KMS-11 (cell line): ENCODE data around the gene LRRC8D.

Experiments
- H2AFZ ChIP-seq: fragments of 200-600 bp; sonication (generic); 2 replicates; pipeline ENCODE4 v1.6.1; 2016; ENCODE audit warnings: antibody characterized with exemption, mixed run types, low read depth
- H3K27ac ChIP-seq: fragments of 200-600 bp; sonication (generic); 2 replicates; pipeline ENCODE4 v1.6.1; 2016; ENCODE audit warnings: mild to moderate bottlenecking, mixed run types
- H3K27me3 ChIP-seq: fragments of 200-600 bp; sonication (generic); 2 replicates; pipeline ENCODE4 v1.6.1; 2017; ENCODE audit warnings: mild to moderate bottlenecking, low read depth, mixed run types, moderate library complexity; ENCODE audit not compliant: insufficient read depth
- H3K36me3 ChIP-seq: fragments of 200-600 bp; sonication (generic); 2 replicates; pipeline ENCODE4 v1.6.1; 2017; ENCODE audit warnings: mild to moderate bottlenecking, mixed run types; ENCODE audit not compliant: insufficient read depth
- H3K4me1 ChIP-seq: fragments of 200-600 bp; sonication (generic); 2 replicates; pipeline ENCODE4 v1.6.1; 2016; ENCODE audit warnings: mild to moderate bottlenecking, low read depth, mixed run types; ENCODE audit not compliant: poor library complexity, severe bottlenecking
- H3K4me2 ChIP-seq: fragments of 200-600 bp; sonication (generic); 2 replicates; pipeline ENCODE4 v1.7.0; 2016; ENCODE audit warnings: mild to moderate bottlenecking, mixed run types
- H3K4me3 ChIP-seq: fragments of 200-600 bp; sonication (generic); IDR thresholded peaks from 2 replicates; pipeline ENCODE4 v1.6.1; 2017; ENCODE audit warnings: low read depth, low read length, mixed read lengths; ENCODE audit not compliant: insufficient read depth
- H3K79me2 ChIP-seq: fragments of 200-600 bp; sonication (generic); 2 replicates; pipeline ENCODE4 v1.6.1; 2016; ENCODE audit warnings: low read depth, mixed run types; ENCODE audit not compliant: insufficient read depth
- H3K9ac ChIP-seq: fragments of 200-600 bp; sonication (generic); 2 replicates; pipeline ENCODE4 v1.6.1; 2016; ENCODE audit warnings: mild to moderate bottlenecking, mixed run types
- H4K20me1 ChIP-seq: fragments of 200-600 bp; sonication (generic); 2 replicates; pipeline ENCODE4 v1.6.1; 2016; ENCODE audit warnings: mild to moderate bottlenecking, mixed run types; ENCODE audit not compliant: insufficient read depth
- TF ChIP-seq, protein P1 (sequence below): fragments of 200-600 bp; sonication (generic); conservative IDR thresholded peaks from 2 replicates; pipeline ENCODE4 v1.6.1; 2017; ENCODE audit warnings: low read depth, mild to moderate bottlenecking, antibody characterized with exemption, low read length, moderate library complexity, mixed read lengths

The LRRC8D gene

DNA sequence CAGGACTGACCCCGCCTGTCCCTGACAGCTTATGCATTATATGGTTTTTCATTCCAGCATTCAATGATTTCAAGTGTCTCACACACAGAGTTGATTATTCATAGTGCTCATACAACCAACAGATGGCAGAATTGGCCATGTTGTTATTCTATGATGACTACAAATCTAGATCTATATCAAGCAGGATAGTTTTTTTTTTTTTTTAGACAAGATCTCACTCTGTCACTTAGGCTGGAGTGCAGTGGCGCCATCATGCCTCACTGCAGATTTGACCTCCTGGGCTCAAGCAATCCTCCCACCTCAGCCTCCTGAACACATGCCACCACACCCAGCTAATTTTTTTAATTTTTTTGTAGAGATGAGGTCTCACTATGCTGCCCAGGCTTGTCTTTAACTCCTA is 40.1 kb upstream of the LRRC8D start:
- no peaks in the 10 kb centered on the region for H3K4me1 ChIP-seq
- no peaks in the 10 kb centered on the region for H3K36me3 ChIP-seq
- H3K9ac ChIP-seq: no peak overlapping the region
- H3K79me2 ChIP-seq: no peaks in the 10 kb centered on the region
- H2AFZ ChIP-seq: no peak overlapping the region
- no peak overlapping the region for H3K27ac ChIP-seq
- no peak overlapping the region for H3K4me3 ChIP-seq
- no peak overlapping the region for H3K4me2 ChIP-seq
- H4K20me1 ChIP-seq: no peaks in the 10 kb centered on the region
- H3K27me3 ChIP-seq: no peaks in the 10 kb centered on the region
- TF ChIP-seq, protein P1, sequence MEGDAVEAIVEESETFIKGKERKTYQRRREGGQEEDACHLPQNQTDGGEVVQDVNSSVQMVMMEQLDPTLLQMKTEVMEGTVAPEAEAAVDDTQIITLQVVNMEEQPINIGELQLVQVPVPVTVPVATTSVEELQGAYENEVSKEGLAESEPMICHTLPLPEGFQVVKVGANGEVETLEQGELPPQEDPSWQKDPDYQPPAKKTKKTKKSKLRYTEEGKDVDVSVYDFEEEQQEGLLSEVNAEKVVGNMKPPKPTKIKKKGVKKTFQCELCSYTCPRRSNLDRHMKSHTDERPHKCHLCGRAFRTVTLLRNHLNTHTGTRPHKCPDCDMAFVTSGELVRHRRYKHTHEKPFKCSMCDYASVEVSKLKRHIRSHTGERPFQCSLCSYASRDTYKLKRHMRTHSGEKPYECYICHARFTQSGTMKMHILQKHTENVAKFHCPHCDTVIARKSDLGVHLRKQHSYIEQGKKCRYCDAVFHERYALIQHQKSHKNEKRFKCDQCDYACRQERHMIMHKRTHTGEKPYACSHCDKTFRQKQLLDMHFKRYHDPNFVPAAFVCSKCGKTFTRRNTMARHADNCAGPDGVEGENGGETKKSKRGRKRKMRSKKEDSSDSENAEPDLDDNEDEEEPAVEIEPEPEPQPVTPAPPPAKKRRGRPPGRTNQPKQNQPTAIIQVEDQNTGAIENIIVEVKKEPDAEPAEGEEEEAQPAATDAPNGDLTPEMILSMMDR: no peak

DNA sequence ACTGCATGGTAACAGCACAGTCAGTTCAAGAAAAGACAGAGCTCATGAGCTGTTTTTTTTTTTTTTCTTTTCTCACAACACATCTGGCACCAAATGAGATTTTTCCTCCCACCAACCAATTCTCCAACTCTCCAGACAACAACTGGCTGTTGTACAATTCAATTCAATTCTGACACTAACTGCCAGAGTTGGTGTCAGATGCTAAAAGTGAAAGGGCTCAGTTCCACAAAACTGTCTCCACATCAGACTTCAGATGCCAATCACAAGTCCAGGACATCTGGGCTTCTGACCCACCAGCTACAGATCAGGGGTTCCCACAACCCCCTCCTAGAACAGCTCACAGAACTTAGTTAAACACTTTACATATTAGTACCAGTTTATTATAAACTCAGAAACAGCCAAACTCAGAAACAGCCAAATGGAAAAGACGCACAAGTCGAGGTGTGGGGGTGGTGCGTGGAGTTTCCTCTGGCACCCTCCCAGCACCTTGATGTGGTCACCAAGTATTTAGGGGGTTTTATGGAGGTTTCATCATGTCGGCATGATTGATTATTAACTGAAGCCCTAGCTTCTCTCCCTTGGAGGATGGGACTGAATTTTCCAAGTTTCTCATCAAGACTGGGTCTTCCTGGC is 39.2 kb upstream of the LRRC8D start:
- Histone ChIP-seq H3K4me3 (no peak overlapping the region), H3K36me3 (no peaks in the 10 kb centered on the region), H2AFZ (no peak overlapping the region), H3K4me2 (no peak overlapping the region), H3K4me1 (no peaks in the 10 kb centered on the region), H3K27me3 (no peaks in the 10 kb centered on the region), H3K79me2 (no peaks in the 10 kb centered on the region), H3K9ac (no peak overlapping the region), H4K20me1 (no peaks in the 10 kb centered on the region), H3K27ac (no peak overlapping the region)
- TF ChIP-seq, protein P1: no peak

DNA sequence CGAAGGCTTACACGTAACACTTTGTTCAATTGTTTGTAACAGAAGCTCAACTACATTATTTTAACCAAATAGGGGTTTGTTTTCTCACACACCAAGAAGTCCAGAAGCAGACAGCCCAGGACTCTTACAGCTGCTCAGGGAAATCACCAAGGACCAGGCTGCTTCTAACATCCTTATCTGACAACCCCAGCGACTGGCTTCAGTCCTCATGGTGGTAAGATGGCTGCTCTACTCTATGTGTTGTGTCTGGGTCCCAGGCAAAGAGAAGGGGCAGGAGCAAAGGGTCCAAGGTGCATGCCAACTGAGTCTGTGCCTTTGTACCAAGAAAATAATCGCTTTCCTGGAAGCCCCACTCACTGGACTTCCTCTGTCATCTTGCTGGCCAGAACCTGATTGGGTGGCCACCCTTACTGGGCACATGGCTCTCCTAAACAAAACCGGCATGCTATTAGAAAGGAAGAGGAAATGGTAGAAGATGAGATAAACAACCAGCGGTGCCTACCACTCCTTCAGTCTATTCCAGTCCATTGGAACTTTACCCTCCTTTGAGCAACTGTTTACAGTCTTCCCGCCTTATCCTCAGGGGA is 34.1 kb upstream of the LRRC8D start:
- TF ChIP-seq, protein P1: no peak
- Histone ChIP-seq H3K4me2 (no peak overlapping the region), H3K4me3 (no peak overlapping the region), H2AFZ (no peak overlapping the region), H3K27ac (no peak overlapping the region), H3K27me3 (no peaks in the 10 kb centered on the region), H3K9ac (no peak overlapping the region), H3K79me2 (no peaks in the 10 kb centered on the region), H3K4me1 (no peaks in the 10 kb centered on the region), H4K20me1 (no peaks in the 10 kb centered on the region), H3K36me3 (no peaks in the 10 kb centered on the region)

DNA sequence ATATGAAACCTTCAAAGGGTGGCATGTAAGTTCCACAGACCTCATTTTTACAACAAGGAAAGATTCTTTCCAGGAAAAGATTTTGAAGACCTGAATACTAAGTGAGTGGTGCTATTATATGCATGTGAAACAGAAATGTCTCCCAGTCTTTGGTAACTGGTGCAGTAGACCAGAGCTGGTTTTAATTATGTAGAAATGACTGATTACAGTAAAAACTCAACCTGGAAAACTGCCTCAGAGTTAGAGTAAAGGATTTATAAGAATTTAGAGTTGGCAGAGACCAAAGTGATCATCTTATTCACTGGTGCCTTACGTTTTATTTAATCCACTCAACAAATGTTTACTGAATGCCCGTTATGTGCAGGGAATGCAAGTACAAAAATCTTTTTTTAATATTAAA is 30.2 kb upstream of the LRRC8D start:
- H2AFZ ChIP-seq: no peak overlapping the region
- no peak overlapping the region for H3K9ac ChIP-seq
- no peaks in the 10 kb centered on the region for H3K4me1 ChIP-seq
- TF ChIP-seq, protein P1: no peak
- no peaks in the 10 kb centered on the region for H3K79me2 ChIP-seq
- H3K36me3 ChIP-seq: no peaks in the 10 kb centered on the region
- H3K27ac ChIP-seq: no peak overlapping the region
- H4K20me1 ChIP-seq: no peaks in the 10 kb centered on the region
- no peak overlapping the region for H3K4me3 ChIP-seq
- H3K27me3 ChIP-seq: no peaks in the 10 kb centered on the region
- H3K4me2 ChIP-seq: no peak overlapping the region
